GM06990 (cell line): ENCODE data around the gene ZFYVE28.
"Not testable (repeated sequence)": the region's sequence is repeated elsewhere in the genome, so short reads cannot be mapped to it uniquely, and the experiment has no call there.

Source experiments
- DNase-seq: peaks from one replicate; pipeline ENCODE4 v3.0.0-alpha.2; 2011; ENCODE audit not compliant: insufficient read length; ENCODE audit errors: extremely low read depth
- H3K27me3 ChIP-seq: replicated peaks from 2 replicates; pipeline ENCODE4 v1.6.0; 2011; ENCODE audit warnings: low read length; ENCODE audit not compliant: control insufficient read depth, insufficient read depth
- H3K36me3 ChIP-seq: 2 replicates; pipeline ENCODE4 v1.5.1; 2011; ENCODE audit warnings: low read length; ENCODE audit not compliant: control insufficient read depth, insufficient read depth
- H3K4me3 ChIP-seq: replicated peaks from 2 replicates; pipeline ENCODE4 v1.5.1; 2011; ENCODE audit warnings: low read depth, mild to moderate bottlenecking, control low read depth, low read length
- CTCF ChIP-seq: IDR thresholded peaks from 2 replicates; pipeline ENCODE4 v1.5.1; 2011; ENCODE audit warnings: low read length, control low read depth, mild to moderate bottlenecking, inconsistent platforms; ENCODE audit not compliant: insufficient read depth, poor library complexity, severe bottlenecking

ZFYVE28 gene

DNA sequence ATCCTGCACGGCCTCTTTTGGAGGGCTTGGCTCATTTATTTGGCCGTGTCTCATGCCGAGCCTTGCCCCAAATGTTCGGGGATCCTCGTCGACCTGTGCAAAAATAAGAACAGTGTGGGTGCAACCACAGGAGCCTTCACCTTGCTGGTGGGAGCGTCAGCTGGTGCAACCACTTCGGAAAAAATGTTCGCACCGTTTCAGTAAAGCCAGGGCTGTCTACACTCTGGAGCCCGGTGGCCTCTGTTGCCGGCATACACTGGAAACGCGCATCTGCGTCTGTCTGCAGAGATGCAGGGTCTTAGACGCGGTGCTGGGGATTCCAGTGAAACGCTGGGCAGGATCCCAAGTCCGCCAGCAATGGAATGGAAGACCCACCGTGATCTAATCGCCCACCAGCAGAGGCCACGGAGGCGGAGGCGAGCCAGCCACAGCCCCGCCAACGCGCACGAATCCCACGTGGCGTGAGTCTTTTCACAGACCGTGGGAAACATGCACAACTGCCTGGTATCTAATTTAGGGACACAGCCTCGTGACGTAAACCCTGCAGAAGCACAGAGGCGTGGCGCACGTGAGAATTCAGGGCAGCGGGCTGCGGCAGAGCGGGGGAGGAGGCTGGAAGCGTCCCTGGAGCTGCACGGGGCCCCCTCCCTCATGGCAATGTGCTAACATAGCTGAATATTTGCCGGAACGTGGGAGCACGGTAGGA is 142.7 kb downstream of the ZFYVE28 start:
- no peak for DNase-seq
- no peaks in the 10 kb centered on the region for H3K36me3 ChIP-seq
- no peaks in the 10 kb centered on the region; the same call in none of the 2 replicates for H3K27me3 ChIP-seq
- no peak for TF ChIP-seq CTCF
- H3K4me3 ChIP-seq, result no peak overlapping the region

- H3K27me3 ChIP-seq, H3K4me3 ChIP-seq, H3K36me3 ChIP-seq, DNase-seq: not testable (repeated sequence)
These were observed 143.4 kb downstream of the ZFYVE28 start for GRCh38 chr4:2275044-2275397.

DNA sequence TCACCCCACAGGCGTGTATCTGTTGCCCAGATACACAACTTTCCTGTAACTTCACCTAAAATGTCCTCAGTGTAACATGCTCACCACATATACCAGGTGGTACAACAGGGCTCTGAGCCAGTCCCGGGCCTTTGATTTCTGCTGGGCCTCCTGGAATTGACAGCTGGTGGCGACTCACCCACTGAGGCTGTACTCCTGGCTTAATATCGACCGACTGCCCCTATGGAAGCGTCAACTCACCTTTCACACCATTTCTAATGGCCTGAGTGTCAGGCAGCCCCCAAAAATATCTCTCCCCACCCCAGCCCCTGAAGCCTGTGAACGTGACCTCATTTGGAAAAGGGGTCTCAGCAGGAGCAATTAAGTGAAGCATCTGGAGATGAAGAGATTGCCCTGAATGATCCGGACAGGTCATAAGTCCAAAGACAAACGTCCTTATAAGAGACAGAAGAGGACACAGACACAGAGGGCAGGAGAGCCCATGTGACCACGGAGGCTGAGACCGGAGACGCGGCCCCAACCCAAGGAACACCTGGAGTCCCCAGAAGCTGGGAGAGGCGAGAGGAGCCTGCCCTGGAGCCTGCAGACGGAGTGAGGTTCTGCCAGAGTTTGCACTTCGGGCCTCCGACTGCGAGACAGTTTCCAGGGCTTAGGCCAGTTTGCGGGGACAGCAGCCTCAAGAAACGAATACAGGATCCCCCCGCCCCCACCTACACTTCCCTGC is 144.0 kb downstream of the ZFYVE28 start:
- Histone ChIP-seq H3K27me3 (no peaks in the 10 kb centered on the region; the same call in none of the 2 replicates), H3K36me3 (no peaks in the 10 kb centered on the region), H3K4me3 (no peak overlapping the region)
- no peak for DNase-seq
- TF ChIP-seq CTCF, result no peak

DNA sequence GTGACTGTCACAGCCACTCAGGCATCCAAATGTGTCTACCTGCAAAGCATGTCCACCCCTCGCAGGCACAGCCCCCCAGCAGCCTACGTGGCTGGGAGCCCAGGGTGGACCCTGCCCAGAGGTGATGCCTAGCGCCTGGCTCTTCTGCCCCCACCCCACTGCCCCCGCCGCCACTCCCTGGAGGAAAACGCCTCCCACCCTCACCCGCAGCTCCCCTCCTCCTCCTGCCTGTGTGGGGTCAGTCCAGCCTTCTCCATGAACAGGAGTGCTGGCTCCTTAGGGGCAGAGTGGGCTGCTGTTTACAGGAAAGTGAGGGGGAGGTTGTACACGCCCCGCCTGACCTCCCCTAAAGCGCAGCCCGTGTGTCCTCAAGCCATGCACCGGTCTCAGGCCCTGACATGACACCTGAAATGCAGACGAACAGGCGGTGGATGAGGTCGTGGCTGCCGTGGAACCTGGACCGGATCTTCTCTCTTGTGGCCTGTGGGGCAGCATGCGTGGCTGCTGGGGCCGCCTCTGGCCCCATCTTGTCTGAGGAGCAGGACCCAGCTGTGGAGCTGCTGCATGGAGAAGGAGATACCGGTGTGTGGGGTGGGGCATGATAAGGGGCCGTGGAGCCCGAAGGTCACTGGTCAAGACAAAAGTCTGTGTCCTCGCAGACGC is 144.7 kb downstream of the ZFYVE28 start:
- DNase-seq, result no peak
- Histone ChIP-seq H3K36me3 (no peaks in the 10 kb centered on the region), H3K4me3 (no peak overlapping the region), H3K27me3 (no peaks in the 10 kb centered on the region; the same call in none of the 2 replicates)
- no peak for TF ChIP-seq CTCF

DNA sequence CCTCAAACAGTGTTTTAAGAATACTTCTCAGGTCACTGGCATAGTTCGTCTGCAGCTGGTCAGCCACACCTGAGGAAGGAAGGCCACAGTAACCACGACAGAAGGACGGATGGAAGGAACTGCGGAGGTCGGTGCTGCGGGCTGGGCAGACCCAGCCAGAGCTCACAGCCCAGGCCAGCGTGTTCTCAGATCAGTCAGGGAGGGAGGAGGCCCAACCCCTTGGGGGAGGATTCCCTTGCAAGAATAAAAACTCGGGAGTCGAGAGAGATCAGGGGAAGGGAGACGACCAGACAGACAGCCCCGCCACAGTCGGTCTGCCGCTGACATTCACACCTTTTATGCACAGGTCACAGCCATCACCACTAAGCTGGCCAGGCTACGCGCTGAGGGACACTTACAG is 145.2 kb downstream of the ZFYVE28 start:
- Histone ChIP-seq H3K36me3 (no peaks in the 10 kb centered on the region), H3K27me3 (no peaks in the 10 kb centered on the region; the same call in none of the 2 replicates), H3K4me3 (no peak overlapping the region)
- DNase-seq, result no peak
- TF ChIP-seq CTCF, result no peak

GRCh38 chr4:2272828-2273120 is 145.7 kb downstream of the ZFYVE28 start:
- no peaks in the 10 kb centered on the region; the same call in none of the 2 replicates for H3K27me3 ChIP-seq
- no peak for TF ChIP-seq CTCF

More at GRCh38 chr4:2272828-2273120, 145.7 kb downstream of the ZFYVE28 start:
- no peak for DNase-seq
- no peaks in the 10 kb centered on the region for H3K36me3 ChIP-seq
- no peak overlapping the region for H3K4me3 ChIP-seq
